Psoas muscle (tissue), 8 donors: ENCODE data around the gene SLC35F3. TPM values are rescaled to one million over a fixed set of nuclear protein-coding genes. Genes with fewer than 3 reads are reported as not detected.

ENCODE experiments used
- ATAC-seq, 4 donors: fragments of 200-7000 bp; cut with Tn5 transposase; one replicate each; pipeline ENCODE4 v1.9.1; 2020; ENCODE audit warnings: moderate library complexity in 3 of 4, mild to moderate bottlenecking in 2 of 4
- DNase-seq, 2 donors: peaks; one replicate each; pipeline ENCODE4 v3.0.0-alpha.2; 2020
- H3K27ac ChIP-seq: fragments of 200-600 bp; one replicate; pipeline ENCODE4 v1.8.0; 2022
- H3K27me3 ChIP-seq, 3 donors: fragments of 200-600 bp in 1 of 3; one replicate each; pipeline versions ENCODE4 v1.6.1 to v1.8.0; 2013 to 2022; ENCODE audit warnings: low read length in 2 of 3, mild to moderate bottlenecking in 2 of 3, moderate library complexity in 1 of 3; ENCODE audit not compliant: insufficient read depth in 3 of 3
- H3K36me3 ChIP-seq, 2 donors: fragments of 200-600 bp in 1 of 2; one replicate each; pipeline versions ENCODE4 v1.6.1 to v1.8.0; 2013 to 2022; ENCODE audit warnings: low read depth in 1 of 2, mild to moderate bottlenecking in 1 of 2, moderate library complexity in 1 of 2; ENCODE audit not compliant: insufficient read depth in 1 of 2
- H3K4me1 ChIP-seq: fragments of 200-600 bp; one replicate; pipeline ENCODE4 v1.8.0; 2022
- H3K4me3 ChIP-seq: fragments of 200-600 bp; one replicate; pipeline ENCODE4 v1.8.0; 2022; ENCODE audit warnings: mild to moderate bottlenecking
- H3K9me3 ChIP-seq: fragments of 200-600 bp; one replicate; pipeline ENCODE4 v1.8.0; 2022
- CTCF ChIP-seq: fragments of 200-600 bp; IDR thresholded peaks from one replicate; pipeline ENCODE4 v1.8.0; 2022; ENCODE audit warnings: antibody characterized with exemption
- WGBS, 3 donors: extraction: QIAGEN DNeasy Blood & Tissue Kit; methylation state at CpG; one replicate each; pipeline versions ENCODE4 v1.1.6 to v1.1.7; 2013; 5-methylcytosine and 5-hydroxymethylcytosine counted together
- intact Hi-C, 2 donors: fragments of 100-400 bp; cut with DNase I; formaldehyde crosslinking; loops; one replicate each; pipeline versions ENCODE4 v1.11.0 to v1.14.2; 2022
- polyA plus RNA-seq, 3 donors: library from polyadenylated mRNA; stranded (reverse); fragments of 200-250 nt; gene quantifications; one replicate each; pipeline ENCODE4 v1.2.3, GENCODE V29; 2013
- total RNA-seq, 4 donors: library from RNA; stranded (reverse); fragmentation: NEBNext Ultra II Directional in 2 of 4; extraction: Animal tissue kit (Norgen Biotek cat#: 25700) in 2 of 4; gene quantifications; one replicate each; pipeline versions ENCODE4 v1.2.1 to v1.2.4, GENCODE V29; 2021 to 2023
- donor health status: healthy with polysubstance abuse.
- donor health status: DM: no; HTN: no; CAD: no; lungs with moderate emphysema.
- donor health status: Bipolar disorder and iron deficiency.
- donor health status: healthy.
- donor health status: DM: yes; HTN: yes; CAD: no.
- donor health status: DM: no; HTN: no; CAD: no.
- donor health status: DM: no; HTN: no; CAD: no.
- donor health status: DM: yes; HTN: yes; CAD: no.

SLC35F3 gene
- total and polyA plus RNA-seq, 7 donors, result 0.01 to 0.16 (median 0.10) TPM; not detected in 3

GRCh38 chr1:234125714-234126113 lies 221.2 kb downstream of the SLC35F3 start:
- H3K4me1 ChIP-seq, result no peaks in the 10 kb centered on the region
- intact Hi-C loops, result no loop called here
- 73 to 81% (median 79%) methylated on average over 13 of the region's 13 CpGs for WGBS, 3 donors
- TF ChIP-seq CTCF, result no peak
- H3K36me3 ChIP-seq, result no peaks in the 10 kb centered on the region
- H3K27ac ChIP-seq, result no peak overlapping the region
- H3K9me3 ChIP-seq, result no peaks in the 10 kb centered on the region
- H3K27me3 ChIP-seq, result peaks cover 0 to 33% (median 2%) of the 10 kb centered on the region in 3 donors
- ATAC-seq, result no peak
- DNase-seq, result no peak
- no peak overlapping the region for H3K4me3 ChIP-seq

- no peaks in the 10 kb centered on the region for H3K4me1 ChIP-seq
- H3K9me3 ChIP-seq, result no peaks in the 10 kb centered on the region
- WGBS, 3 donors, result 40 to 48% (median 40%) methylated on average over 4 of the region's 4 CpGs
- H3K27me3 ChIP-seq, result peaks cover 0 to 33% (median 2%) of the 10 kb centered on the region in 3 donors
- H3K27ac ChIP-seq, result no peak overlapping the region
- DNase-seq, result no peak
- no peaks in the 10 kb centered on the region for H3K36me3 ChIP-seq
- intact Hi-C loops, result no loop called here
- TF ChIP-seq CTCF, result no peak
- ATAC-seq, result no peak
- H3K4me3 ChIP-seq, result no peak overlapping the region
Observed at GRCh38 chr1:234127026-234127671, 222.7 kb downstream of the SLC35F3 start.

GRCh38 chr1:234132795-234133194 lies 228.3 kb downstream of the SLC35F3 start:
- WGBS, 3 donors, result 86 to 91% (median 86%) methylated on average over 2 of the region's 2 CpGs
- intact Hi-C loops, result no loop called here
- DNase-seq (no peak), ATAC-seq (no peak)
- no peak overlapping the region for H3K4me3 ChIP-seq
- no peaks in the 10 kb centered on the region for H3K4me1 ChIP-seq
- no peak for TF ChIP-seq CTCF
- no peak overlapping the region for H3K27ac ChIP-seq
- no peaks in the 10 kb centered on the region for H3K36me3 ChIP-seq
- H3K27me3 ChIP-seq, result peaks cover 0 to 18% (median 0%) of the 10 kb centered on the region in 3 donors
- no peaks in the 10 kb centered on the region for H3K9me3 ChIP-seq

GRCh38 chr1:234134878-234135277 lies 230.4 kb downstream of the SLC35F3 start:
- no peaks in the 10 kb centered on the region for H3K27me3 ChIP-seq
- intact Hi-C loops, result no loop called here
- no peak for DNase-seq
- 77 to 92% (median 78%) methylated on average over 5 of the region's 5 CpGs for WGBS, 3 donors
- ATAC-seq, result no peak
- no peak for TF ChIP-seq CTCF
- H3K4me3 ChIP-seq, result no peak overlapping the region
- H3K9me3 ChIP-seq, result no peaks in the 10 kb centered on the region
- H3K36me3 ChIP-seq, result no peaks in the 10 kb centered on the region
- H3K27ac ChIP-seq, result no peak overlapping the region
- no peaks in the 10 kb centered on the region for H3K4me1 ChIP-seq

GRCh38 chr1:234135501-234135900 lies 231.0 kb downstream of the SLC35F3 start:
- Histone ChIP-seq H3K4me3 (no peak overlapping the region), H3K36me3 (no peaks in the 10 kb centered on the region), H3K27ac (no peak overlapping the region), H3K4me1 (no peaks in the 10 kb centered on the region), H3K27me3 (no peaks in the 10 kb centered on the region), H3K9me3 (no peaks in the 10 kb centered on the region)
- no peak for TF ChIP-seq CTCF
- no peak for DNase-seq
- ATAC-seq, result no peak
- intact Hi-C loops, result no loop called here
- 54 to 62% (median 55%) methylated on average over 4 of the region's 4 CpGs for WGBS, 3 donors
